Kidney (tissue), 14 donors: Measurements from ENCODE around the gene PADI4. TPM values are rescaled to one million over a fixed set of nuclear protein-coding genes. Genes with fewer than 3 reads are reported as not detected.

Source experiments
- DNase-seq, 5 donors: peaks; one replicate each; pipeline ENCODE4 v3.0.0-alpha.2; 2013 to 2020
- FAIRE-seq: peaks from 2 replicates; lab custom pipeline; 2012; peaks lifted over from hg19 to GRCh38; lab: Jason Lieb, UNC
- H3K27ac ChIP-seq, 2 donors: one replicate each; pipeline ENCODE4 v1.7.0; 2013; ENCODE audit warnings: low read depth in 2 of 2, low read length in 2 of 2, inconsistent platforms in 1 of 2
- H3K27me3 ChIP-seq: one replicate; pipeline ENCODE4 v1.7.1; 2013; ENCODE audit warnings: low read length, inconsistent platforms; ENCODE audit not compliant: control insufficient read depth, insufficient read depth
- H3K36me3 ChIP-seq, 3 donors: one replicate each; pipeline versions ENCODE4 v1.7.0 to v1.7.1; 2013; ENCODE audit warnings: low read length in 3 of 3, control low read depth in 1 of 3, inconsistent platforms in 1 of 3; ENCODE audit not compliant: insufficient read depth in 3 of 3, control insufficient read depth in 2 of 3
- H3K4me1 ChIP-seq, 3 donors: one replicate each; pipeline versions ENCODE4 v1.7.0 to v1.7.1; 2013; ENCODE audit warnings: low read length in 3 of 3, inconsistent platforms in 1 of 3, low read depth in 1 of 3; ENCODE audit not compliant: control insufficient read depth in 2 of 3, insufficient read depth in 2 of 3
- H3K4me3 ChIP-seq, 3 donors: one replicate each; pipeline versions ENCODE4 v1.7.0 to v1.8.1; 2013; ENCODE audit warnings: low read length in 3 of 3, control low read depth in 1 of 3, inconsistent platforms in 1 of 3
- H3K9ac ChIP-seq, 3 donors: one replicate each; pipeline versions ENCODE4 v1.7.0 to v1.7.1; 2013; ENCODE audit warnings: low read length in 3 of 3, control low read depth in 1 of 3, inconsistent platforms in 1 of 3
- H3K9me3 ChIP-seq, 3 donors: one replicate each; pipeline versions ENCODE4 v1.7.0 to v1.7.1; 2013; ENCODE audit warnings: low read length in 3 of 3, control low read depth in 1 of 3, inconsistent platforms in 1 of 3; ENCODE audit not compliant: control insufficient read depth in 2 of 3, insufficient read depth in 1 of 3
- intact Hi-C: fragments of 100-400 bp; cut with DNase I; formaldehyde crosslinking; loops from one replicate; pipeline ENCODE4 v1.11.1; 2022
- polyA plus RNA-seq: library from polyadenylated mRNA; stranded (reverse); fragments of 350-450 nt; fragmentation: Illumina TruSeq; extraction: RNeasy Lipid Tissue Mini Kit (QIAGEN cat#74804); gene quantifications from one replicate; pipeline ENCODE4 v1.2.3, GENCODE V29; 2014; ENCODE audit warnings: low read depth, low replicate concordance; ENCODE audit not compliant: insufficient read depth
- total RNA-seq: library from RNA; stranded (reverse); fragmentation: NEBNext Ultra II Directional; extraction: Animal tissue kit (Norgen Biotek cat#: 25700); gene quantifications from one replicate; pipeline ENCODE4 v1.2.1, GENCODE V29; 2021
- TF ChIP-seq, protein P1 (sequence below): IDR thresholded peaks from 3 replicates; pipeline ENCODE4 v1.5.1; 2012; ENCODE audit warnings: mild to moderate bottlenecking, moderate library complexity, borderline replicate concordance; ENCODE audit not compliant: insufficient read depth; ENCODE audit errors: extremely low read depth
- donor health status: control.
- donor health status: control.
- donor health status: control.
- donor health status: control.
- donor health status: control.
- donor health status: DM: yes; HTN: yes; CAD: no.
- donor health status: Normal renal cell carcinoma (clear cell type).

The PADI4 gene
- total and polyA plus RNA-seq, 2 donors from 2014 or later, result 0.35 TPM; not detected in 1

DNA sequence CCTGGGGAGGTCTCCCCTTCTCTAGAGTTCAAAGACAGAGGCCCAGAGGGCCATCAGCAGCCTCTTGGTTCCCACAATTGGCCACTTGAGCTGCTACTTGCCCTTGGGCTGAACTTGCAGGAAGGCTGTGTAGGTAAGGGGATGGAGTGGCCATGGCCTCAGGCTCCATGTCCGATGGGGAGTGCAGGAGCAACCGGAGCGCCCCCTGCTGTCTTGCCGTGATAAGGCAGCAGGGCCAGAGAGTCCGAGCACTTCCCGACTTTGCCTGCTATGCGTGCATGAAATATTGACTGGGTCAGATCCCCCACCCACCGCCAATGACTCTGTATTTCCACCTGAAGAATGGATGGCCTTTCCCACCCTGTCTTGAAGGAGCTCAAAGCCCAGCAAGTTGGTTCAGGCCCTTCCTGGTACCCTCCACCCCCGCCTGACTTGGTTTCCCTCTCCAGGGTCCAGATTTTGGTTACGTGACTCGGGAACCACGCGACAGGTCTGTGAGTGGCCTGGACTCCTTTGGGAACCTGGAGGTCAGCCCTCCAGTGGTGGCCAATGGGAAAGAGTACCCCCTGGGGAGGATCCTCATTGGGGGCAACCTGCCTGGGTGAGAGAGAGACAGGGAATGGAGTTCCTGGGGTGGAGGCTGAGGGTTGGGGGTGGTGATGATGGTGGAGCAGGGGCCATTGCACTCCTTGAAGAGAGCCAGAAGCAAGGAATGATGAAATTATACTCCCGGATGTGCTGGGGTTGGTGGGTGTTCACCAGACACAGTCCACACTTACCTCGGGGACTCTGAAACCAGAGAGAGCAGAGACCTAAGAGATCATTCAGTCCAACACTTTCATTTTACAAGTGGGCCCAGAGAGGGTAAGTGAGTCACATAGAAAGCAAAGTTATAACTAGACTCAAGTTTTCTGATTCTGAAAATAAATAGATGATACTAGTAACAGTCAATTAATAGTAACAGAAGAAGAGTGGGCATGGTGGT, 33.5 kb upstream of the PADI4 start:
- TF ChIP-seq, protein P1, sequence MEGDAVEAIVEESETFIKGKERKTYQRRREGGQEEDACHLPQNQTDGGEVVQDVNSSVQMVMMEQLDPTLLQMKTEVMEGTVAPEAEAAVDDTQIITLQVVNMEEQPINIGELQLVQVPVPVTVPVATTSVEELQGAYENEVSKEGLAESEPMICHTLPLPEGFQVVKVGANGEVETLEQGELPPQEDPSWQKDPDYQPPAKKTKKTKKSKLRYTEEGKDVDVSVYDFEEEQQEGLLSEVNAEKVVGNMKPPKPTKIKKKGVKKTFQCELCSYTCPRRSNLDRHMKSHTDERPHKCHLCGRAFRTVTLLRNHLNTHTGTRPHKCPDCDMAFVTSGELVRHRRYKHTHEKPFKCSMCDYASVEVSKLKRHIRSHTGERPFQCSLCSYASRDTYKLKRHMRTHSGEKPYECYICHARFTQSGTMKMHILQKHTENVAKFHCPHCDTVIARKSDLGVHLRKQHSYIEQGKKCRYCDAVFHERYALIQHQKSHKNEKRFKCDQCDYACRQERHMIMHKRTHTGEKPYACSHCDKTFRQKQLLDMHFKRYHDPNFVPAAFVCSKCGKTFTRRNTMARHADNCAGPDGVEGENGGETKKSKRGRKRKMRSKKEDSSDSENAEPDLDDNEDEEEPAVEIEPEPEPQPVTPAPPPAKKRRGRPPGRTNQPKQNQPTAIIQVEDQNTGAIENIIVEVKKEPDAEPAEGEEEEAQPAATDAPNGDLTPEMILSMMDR, result peak; percentile 29
- DNase-seq (peak in 4 of 5 donors; percentile 17 to 63 (median 34)), FAIRE-seq (no peak)
- intact Hi-C loops, result no loop called here
- Histone ChIP-seq H3K36me3 (no peaks in the 10 kb centered on the region), H3K4me3 (no peak overlapping the region), H3K27me3 (no peaks in the 10 kb centered on the region), H3K27ac (no peak overlapping the region), H3K9me3 (no peaks in the 10 kb centered on the region), H3K9ac (no peak overlapping the region), H3K4me1 (no peaks in the 10 kb centered on the region)

DNA sequence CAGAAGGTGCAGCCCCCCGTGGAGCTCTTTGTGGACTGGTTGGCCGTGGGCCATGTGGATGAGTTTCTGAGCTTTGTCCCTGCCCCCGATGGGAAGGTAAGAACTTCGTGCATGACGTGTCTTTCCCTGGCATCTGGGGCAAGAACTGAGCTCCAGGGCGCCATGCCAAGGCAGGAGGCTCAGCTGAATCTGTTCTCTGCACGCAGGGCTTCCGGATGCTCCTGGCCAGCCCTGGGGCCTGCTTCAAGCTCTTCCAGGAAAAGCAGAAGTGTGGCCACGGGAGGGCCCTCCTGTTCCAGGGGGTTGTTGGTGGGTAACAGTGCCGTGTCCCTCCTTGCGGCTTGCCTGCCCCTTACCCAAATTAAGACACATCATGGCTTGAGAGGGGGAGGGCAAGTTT, 31.4 kb upstream of the PADI4 start:
- FAIRE-seq, result no peak
- no peak overlapping the region for H3K4me3 ChIP-seq
- H3K4me1 ChIP-seq, result no peaks in the 10 kb centered on the region
- no peak for DNase-seq
- intact Hi-C loops, result no loop called here
- no peaks in the 10 kb centered on the region for H3K9me3 ChIP-seq
- no peaks in the 10 kb centered on the region for H3K36me3 ChIP-seq
- H3K9ac ChIP-seq, result no peak overlapping the region
- no peak overlapping the region for H3K27ac ChIP-seq
- TF ChIP-seq, protein P1, result no peak
- H3K27me3 ChIP-seq, result no peaks in the 10 kb centered on the region

- intact Hi-C loops, result no loop called here
- no peak overlapping the region for H3K4me3 ChIP-seq
- DNase-seq (no peak), FAIRE-seq (no peak)
- H3K27ac ChIP-seq, result no peak overlapping the region
- H3K36me3 ChIP-seq, result no peaks in the 10 kb centered on the region
- H3K4me1 ChIP-seq, result no peaks in the 10 kb centered on the region
- H3K27me3 ChIP-seq, result no peaks in the 10 kb centered on the region
- H3K9ac ChIP-seq, result no peak overlapping the region
- no peaks in the 10 kb centered on the region for H3K9me3 ChIP-seq
- TF ChIP-seq, protein P1, result no peak
These were observed 30.4 kb upstream of the PADI4 start for GRCh38 chr1:17277511-17278159.
